GM18502 (cell line): ENCODE measurements around the gene NUAK2.
A peak's percentile ranks its signal among the peaks of the same experiment; 100 is the strongest.
"Not testable (repeated sequence)": the region's sequence is repeated elsewhere in the genome, so short reads cannot be mapped to it uniquely, and the experiment has no call there.

Experiments
- ATAC-seq: cut with Tn5 transposase; IDR thresholded peaks from one replicate; pipeline ENCODE4 v1.9.1; 2021; ENCODE audit warnings: mild to moderate bottlenecking; ENCODE audit not compliant: unreplicated experiment, poor library complexity

NUAK2 gene

DNA sequence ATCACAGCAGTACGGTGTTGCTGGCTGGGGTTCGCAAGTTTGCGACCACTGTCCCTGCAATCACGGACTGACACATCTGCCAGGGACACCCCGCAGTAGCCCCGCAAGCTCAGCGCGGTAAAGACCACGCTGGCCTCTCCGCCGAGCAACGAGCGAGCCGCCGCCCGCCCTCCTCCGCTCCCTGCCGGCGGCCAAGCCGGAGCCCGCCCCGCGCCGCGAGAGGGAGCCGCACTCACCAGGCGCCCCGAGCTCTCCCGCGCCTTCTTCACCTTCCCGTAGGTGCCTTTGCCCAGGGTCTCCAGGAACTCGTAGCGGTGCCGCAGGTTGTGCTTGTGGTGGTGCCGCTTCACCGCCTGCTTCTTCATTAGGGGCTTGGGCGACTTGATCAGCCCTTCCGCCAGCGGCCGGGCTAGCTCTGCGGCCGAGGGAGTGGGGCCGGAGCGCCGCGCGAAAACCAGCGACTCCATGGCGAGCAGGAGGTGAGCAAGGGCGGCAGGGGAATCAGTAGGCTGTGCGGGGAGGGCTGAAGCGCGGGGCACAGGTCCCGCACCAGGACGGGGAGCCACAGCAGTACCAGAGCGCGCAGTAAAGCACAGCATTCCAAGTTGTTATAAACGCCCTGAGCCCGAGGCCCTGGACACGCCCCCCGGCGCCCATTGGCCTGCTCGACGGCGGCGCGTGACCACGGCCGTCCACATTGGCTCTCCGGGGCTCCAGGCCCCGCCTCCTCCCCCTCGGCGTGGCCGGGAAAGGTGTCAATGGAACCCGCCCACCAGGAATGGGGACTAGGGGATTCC lies at the start of gene NUAK2:
Gene NUAK2, minus strand, starts transcription at position 584 of the 797 bp plus-strand sequence. Its CDS starts 117 bp downstream, at position 467.
- peak; percentile 67 for ATAC-seq

DNA sequence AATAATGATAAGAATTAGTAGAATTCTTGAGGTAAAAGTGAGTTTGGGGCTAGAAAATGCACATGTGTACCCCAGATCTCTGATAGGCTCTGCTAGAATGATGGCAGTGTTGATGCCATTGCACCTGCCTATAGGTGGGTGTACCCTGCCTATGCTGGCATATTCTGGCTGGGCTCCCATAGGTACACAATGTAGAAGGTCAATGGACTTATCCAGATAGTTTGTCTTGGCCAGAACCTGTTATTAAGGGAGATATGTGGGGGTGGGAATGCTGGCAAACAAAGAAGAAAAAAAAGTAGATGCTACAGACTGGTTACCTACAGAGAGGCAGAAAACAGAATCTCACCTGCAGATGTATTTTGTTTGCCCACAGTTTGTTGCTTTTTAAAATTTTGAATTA lies 49.2 kb upstream of the NUAK2 start:
- ATAC-seq, result no peak

DNA sequence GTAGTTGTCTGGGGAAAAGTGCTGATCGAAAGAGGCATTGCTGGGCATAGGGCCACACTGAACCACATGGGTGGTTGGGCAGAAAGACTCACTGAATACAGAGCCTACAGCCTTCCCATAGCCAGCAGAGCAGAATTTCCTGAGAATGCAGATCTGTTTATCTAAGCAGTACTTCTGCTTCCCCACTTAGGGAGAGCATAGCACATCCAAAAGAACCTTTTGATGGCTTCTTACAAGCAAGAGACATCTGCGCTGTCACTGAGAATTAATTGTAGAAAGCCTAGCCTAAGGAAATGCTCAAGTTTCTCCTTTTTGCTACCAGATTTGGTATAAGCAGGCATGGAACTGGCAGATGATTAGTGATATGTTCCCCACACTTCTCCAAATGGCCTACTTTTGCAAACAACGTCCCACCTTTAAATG lies 48.2 kb upstream of the NUAK2 start:
- ATAC-seq, result no peak

DNA sequence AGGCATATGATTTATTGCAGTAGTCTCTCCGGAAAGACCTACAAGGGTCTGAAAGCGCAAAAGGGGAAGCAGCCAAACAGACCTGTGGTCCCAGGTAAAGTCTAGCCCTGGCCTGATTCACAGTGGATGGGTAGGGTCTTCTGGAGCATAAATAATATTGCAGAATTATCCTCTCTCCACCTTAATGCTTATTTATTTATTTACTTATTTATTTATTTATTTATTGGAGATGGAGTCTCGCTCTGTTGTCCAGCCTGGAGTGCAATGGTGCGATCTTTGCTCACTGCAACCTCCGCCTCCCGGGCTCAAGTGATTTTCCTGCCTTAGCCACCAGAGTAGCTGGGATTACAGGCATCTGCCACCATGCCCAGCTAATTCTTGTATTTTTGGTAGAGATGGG lies 46.9 kb upstream of the NUAK2 start:
- ATAC-seq, result no peak

- no peak for ATAC-seq
Observed at GRCh38 chr1:205365945-205366463, 44.5 kb upstream of the NUAK2 start.

DNA sequence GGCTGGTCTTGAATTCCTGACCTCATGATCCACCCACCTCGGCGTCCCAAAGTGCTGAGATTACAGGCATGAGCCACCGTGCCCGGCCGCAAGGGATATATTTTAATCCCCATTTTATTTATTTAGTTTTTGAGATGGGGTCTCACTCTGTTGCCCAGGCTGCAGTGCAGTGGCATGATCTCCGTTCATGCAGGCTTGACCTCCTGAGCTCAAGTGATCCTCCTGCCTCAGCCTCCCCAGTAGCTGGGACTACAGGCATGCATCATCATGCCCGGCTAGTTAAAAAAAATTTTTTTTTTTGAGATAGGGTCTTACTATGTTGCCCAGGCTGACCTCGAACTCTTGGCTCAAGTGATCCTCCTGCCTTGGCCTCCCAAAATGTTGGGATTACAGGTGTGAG lies 43.5 kb upstream of the NUAK2 start:
- not testable (repeated sequence) for ATAC-seq

DNA sequence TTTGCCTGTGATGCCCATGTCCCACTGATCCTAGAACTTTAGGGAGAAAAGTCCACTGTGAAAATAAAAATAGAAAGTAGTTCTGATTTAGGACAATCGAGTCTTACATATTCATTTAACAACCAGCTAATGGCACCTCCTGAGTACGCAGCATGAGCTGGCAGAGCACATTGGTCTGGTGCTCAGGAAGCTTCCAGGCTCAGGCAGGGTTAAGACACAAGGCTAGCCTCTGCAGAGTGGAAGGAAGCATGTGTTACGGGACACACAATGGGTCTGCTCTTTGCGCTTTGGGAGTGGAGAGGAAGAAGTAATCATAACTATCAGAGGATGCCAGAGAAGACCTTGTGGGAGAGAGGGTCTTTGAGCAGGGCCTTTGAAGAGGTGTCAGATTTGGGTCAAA lies 39.3 kb upstream of the NUAK2 start:
- ATAC-seq, result no peak

GRCh38 chr1:205359771-205360565 lies 38.4 kb upstream of the NUAK2 start:
- no peak for ATAC-seq

DNA sequence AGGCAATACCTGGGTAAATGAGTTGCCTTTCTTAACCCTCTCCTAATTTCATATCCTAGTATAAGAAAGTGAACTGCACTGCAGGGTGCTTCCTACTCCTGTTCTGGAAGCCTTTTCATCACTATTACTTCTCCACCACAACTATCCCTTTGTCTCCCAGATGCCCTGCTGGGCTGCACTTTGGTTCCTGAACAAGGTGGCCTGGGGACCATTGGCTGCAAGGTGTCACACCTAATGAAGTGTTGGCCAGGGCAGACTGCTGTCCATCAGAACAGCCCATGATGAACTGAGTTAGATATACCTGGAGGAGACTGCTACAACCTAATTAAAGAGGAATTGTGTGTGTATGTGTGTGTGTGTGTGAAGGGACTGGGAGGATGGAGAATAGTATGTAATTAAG lies 37.0 kb upstream of the NUAK2 start:
- no peak for ATAC-seq

DNA sequence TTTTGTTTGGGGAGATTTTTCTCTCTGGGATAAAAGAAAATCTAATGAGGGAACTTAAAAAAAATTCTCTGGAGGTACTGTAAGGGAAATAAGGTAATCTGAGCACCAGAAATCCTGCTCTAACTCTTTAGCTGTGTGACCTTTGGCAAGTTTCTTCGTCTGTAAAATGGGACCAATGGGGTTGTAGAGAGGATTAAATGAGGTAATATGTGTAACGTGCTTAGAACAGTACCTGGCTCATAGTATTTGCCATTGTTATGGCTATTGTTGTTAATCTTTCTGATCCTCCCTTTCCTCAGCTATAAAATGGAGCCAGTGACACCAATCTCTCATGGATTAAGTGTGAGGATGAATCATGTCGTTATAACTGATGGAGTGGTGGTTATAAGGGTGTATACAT lies 36.0 kb upstream of the NUAK2 start:
- ATAC-seq, result no peak

GRCh38 chr1:205356440-205357139 lies 35.0 kb upstream of the NUAK2 start, which contains the start of gene KLHDC8A:
TSS of gene KLHDC8A (minus strand) at chr1:205356922. CDS start at chr1:205343604, 13,318 bp downstream.
- ATAC-seq, result no peak

- no peak for ATAC-seq
Observed at GRCh38 chr1:205355075-205355453, 33.5 kb upstream of the NUAK2 start.

DNA sequence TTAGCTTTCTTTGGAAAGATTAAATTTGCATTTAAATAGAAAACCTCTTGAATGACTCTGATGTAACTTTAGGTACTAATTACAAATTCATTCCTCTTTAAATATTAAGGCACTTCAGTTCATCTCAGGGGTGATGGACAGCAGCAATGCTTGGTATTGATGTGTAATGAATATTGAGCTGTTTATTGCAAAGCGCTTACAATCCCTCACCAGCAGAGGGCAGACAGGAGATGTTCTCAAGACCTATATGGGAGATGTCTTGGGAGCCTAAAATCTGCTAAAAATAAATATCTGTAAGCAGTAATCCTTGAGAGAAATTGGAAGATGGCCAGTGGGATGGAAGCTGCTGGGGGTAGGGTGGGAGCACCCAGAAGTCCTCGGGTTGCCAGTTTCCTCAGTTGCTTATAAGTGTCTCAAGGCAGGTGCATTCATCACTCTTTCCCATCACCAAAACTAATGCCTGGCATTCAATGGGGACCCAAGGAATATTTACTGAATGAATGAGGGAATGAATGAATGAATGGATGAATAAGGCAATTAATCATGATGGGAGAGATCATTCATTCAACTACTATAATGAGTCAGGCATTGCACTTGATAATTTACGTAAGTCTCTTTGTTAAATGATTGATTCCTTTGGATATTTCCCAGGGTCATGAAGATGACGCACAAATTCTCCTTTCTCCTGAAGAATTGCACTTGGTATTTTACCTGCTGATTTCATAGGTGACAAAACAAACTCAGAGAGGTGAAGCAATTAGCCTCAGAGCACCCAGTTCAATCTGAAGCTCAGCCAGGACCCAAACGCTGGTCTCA lies 32.9 kb upstream of the NUAK2 start:
- ATAC-seq, result no peak

DNA sequence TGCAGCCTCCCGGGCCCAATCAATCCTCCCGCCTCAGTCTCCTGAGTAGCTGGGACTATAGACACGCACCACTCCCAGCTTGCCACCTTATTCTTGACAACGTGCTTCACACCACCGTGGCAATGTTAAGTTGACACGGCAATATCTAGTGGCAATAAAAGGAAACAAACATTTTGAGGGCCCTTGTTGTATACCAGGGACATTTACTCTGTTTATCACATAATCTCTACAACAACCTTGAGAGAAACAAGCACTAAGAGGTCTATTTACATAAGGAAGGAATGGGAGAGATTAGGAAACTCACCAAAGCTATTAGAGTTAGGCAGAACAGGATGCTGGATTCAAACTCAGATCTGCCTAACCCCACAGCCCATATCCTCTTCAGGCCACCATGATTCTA lies 32.1 kb upstream of the NUAK2 start:
- no peak for ATAC-seq

GRCh38 chr1:205353191-205353590 lies 31.6 kb upstream of the NUAK2 start:
- no peak for ATAC-seq

GRCh38 chr1:205351984-205352713 lies 30.6 kb upstream of the NUAK2 start:
- no peak for ATAC-seq

GRCh38 chr1:205350691-205351141 lies 29.2 kb upstream of the NUAK2 start:
- no peak for ATAC-seq

- ATAC-seq, result no peak
Observed at GRCh38 chr1:205350124-205350523, 28.6 kb upstream of the NUAK2 start.
